Liver (tissue), 3 donors: ENCODE results near the gene GRK5.

Source experiments
- EGR1 ChIP-seq, 2 donors: IDR thresholded peaks; 2 replicates each; pipeline ENCODE4 v1.6.1; 2016 to 2018; ENCODE audit warnings: antibody characterized with exemption in 2 of 2, low read depth in 2 of 2
- FOXA1 ChIP-seq: IDR thresholded peaks from 2 replicates; pipeline ENCODE4 v1.6.1; 2016; ENCODE audit warnings: antibody characterized with exemption
- GABPA ChIP-seq, 2 donors: IDR thresholded peaks in 1 of 2; conservative IDR thresholded peaks in 1 of 2; 2 replicates each; pipeline ENCODE4 v1.6.1; 2016; ENCODE audit warnings: antibody characterized with exemption in 2 of 2, mild to moderate bottlenecking in 1 of 2, moderate library complexity in 1 of 2
- HNF4G ChIP-seq: IDR thresholded peaks from 2 replicates; pipeline ENCODE4 v1.6.1; 2016; ENCODE audit warnings: antibody characterized with exemption
- NR2F2 ChIP-seq: IDR thresholded peaks from 2 replicates; pipeline ENCODE4 v1.6.1; 2016; ENCODE audit warnings: antibody characterized with exemption
- RAD21 ChIP-seq, 2 donors: IDR thresholded peaks; 2 replicates each; pipeline ENCODE4 v1.6.1; 2016; ENCODE audit warnings: antibody characterized with exemption in 2 of 2, mild to moderate bottlenecking in 2 of 2
- SP1 ChIP-seq: IDR thresholded peaks from 2 replicates; pipeline ENCODE4 v1.6.1; 2018; ENCODE audit warnings: antibody characterized with exemption, mild to moderate bottlenecking
- TAF1 ChIP-seq: conservative IDR thresholded peaks from 2 replicates; pipeline ENCODE4 v1.6.1; 2016; ENCODE audit warnings: antibody characterized with exemption, mild to moderate bottlenecking
- YY1 ChIP-seq: IDR thresholded peaks from 2 replicates; pipeline ENCODE4 v1.6.1; 2016; ENCODE audit warnings: antibody characterized with exemption, mild to moderate bottlenecking
- TF ChIP-seq, protein P1 (sequence below): fragments of 150-350 bp; IDR thresholded peaks from 2 replicates; pipeline ENCODE4 v1.5.1; 2017; ENCODE audit warnings: improper control_type of control experiment, low read depth, low read length; ENCODE audit not compliant: missing input control
- TF ChIP-seq, protein P2 (sequence below): IDR thresholded peaks from 2 replicates; pipeline ENCODE4 v1.6.1; 2016; ENCODE audit warnings: antibody characterized with exemption, mild to moderate bottlenecking
- TF ChIP-seq, protein P3 (sequence below): IDR thresholded peaks from 2 replicates; pipeline ENCODE4 v1.6.1; 2016; ENCODE audit warnings: antibody characterized with exemption
- donor health status: healthy.
- donor health status: healthy.

DNA sequence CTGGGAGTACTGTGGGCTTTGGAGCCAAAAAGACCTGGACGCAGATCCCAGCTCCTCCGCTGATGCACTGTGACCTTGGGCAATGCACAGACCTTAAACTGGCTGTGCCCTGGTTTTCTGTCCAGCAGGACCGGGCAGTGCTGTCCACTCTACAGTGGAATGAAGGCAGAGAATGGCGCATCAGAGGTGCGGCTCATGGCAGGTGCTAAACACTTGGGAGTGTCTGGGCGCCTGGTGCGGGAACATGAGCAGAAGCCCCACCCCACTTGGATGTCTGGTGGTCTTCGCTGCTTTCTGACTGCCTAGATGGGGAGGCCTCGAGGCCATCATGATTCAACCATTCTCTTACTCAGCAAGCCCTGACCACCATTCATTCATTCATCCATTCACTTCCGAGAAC is 153.7 kb downstream of the GRK5 start:
- TF ChIP-seq, protein P1, sequence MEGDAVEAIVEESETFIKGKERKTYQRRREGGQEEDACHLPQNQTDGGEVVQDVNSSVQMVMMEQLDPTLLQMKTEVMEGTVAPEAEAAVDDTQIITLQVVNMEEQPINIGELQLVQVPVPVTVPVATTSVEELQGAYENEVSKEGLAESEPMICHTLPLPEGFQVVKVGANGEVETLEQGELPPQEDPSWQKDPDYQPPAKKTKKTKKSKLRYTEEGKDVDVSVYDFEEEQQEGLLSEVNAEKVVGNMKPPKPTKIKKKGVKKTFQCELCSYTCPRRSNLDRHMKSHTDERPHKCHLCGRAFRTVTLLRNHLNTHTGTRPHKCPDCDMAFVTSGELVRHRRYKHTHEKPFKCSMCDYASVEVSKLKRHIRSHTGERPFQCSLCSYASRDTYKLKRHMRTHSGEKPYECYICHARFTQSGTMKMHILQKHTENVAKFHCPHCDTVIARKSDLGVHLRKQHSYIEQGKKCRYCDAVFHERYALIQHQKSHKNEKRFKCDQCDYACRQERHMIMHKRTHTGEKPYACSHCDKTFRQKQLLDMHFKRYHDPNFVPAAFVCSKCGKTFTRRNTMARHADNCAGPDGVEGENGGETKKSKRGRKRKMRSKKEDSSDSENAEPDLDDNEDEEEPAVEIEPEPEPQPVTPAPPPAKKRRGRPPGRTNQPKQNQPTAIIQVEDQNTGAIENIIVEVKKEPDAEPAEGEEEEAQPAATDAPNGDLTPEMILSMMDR: no peak
- TF ChIP-seq GABPA (IDR thresholded peaks at IDR 0.05 in 1 of 2, conservative IDR thresholded peaks at IDR 0.05 in 1 of 2) (no peak), YY1 (no peak), RAD21 (IDR thresholded peaks at IDR 0.05) (no peak), EGR1 (IDR thresholded peaks at IDR 0.05; ENCODE audit: low read depth in 2 of 2) (no peak), SP1 (no peak), HNF4G (no peak), FOXA1 (no peak), TAF1 (no peak), NR2F2 (no peak)
- TF ChIP-seq, protein P2, sequence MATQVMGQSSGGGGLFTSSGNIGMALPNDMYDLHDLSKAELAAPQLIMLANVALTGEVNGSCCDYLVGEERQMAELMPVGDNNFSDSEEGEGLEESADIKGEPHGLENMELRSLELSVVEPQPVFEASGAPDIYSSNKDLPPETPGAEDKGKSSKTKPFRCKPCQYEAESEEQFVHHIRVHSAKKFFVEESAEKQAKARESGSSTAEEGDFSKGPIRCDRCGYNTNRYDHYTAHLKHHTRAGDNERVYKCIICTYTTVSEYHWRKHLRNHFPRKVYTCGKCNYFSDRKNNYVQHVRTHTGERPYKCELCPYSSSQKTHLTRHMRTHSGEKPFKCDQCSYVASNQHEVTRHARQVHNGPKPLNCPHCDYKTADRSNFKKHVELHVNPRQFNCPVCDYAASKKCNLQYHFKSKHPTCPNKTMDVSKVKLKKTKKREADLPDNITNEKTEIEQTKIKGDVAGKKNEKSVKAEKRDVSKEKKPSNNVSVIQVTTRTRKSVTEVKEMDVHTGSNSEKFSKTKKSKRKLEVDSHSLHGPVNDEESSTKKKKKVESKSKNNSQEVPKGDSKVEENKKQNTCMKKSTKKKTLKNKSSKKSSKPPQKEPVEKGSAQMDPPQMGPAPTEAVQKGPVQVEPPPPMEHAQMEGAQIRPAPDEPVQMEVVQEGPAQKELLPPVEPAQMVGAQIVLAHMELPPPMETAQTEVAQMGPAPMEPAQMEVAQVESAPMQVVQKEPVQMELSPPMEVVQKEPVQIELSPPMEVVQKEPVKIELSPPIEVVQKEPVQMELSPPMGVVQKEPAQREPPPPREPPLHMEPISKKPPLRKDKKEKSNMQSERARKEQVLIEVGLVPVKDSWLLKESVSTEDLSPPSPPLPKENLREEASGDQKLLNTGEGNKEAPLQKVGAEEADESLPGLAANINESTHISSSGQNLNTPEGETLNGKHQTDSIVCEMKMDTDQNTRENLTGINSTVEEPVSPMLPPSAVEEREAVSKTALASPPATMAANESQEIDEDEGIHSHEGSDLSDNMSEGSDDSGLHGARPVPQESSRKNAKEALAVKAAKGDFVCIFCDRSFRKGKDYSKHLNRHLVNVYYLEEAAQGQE: no peak
- TF ChIP-seq, protein P3, sequence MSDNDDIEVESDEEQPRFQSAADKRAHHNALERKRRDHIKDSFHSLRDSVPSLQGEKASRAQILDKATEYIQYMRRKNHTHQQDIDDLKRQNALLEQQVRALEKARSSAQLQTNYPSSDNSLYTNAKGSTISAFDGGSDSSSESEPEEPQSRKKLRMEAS: no peak
